ENCODE measurements around the gene PRDM1. TPM values are rescaled to one million over a fixed set of nuclear protein-coding genes. Genes with fewer than 3 reads are reported as not detected.

PRDM1 gene
- polyA plus RNA-seq, 1 of the 3 experiments (the other 2 are of a cell fraction) = 4.0 TPM

DNA sequence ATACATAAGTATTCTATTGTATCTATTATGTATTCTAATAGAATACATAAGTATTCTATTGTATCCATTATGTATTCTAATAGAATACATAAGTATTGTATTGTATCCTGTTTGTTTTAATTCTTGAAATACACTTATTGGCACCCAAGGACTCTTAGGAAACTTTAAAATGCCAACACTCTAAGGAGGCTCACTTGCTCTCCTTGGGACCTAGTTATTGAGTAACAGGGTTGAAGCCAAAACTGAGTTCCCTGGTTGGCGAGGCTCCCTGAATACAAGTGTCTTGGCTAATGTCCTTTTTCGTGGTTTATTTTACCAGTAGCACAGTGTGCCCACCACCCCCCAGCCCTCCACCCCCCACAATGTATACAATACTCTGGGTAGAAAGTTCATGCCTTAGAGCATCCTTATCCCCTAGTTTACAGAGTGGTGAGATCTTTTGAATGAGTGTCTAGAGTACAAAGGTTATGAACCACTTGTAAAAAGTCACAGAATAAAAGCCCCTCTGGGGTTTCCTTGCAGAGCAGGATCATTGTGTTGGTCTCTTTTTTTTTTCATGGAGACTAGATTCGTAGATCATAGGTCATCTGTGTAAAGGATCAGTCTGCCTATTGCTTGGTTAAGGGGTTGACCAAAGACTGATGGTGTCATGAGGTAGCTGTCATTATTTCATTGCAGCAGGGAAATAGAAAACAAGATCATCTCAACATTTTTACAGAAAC lies 32.5 kb upstream of the PRDM1 start:
- CTCF ChIA-PET = no interaction called here
- no peaks in the 10 kb centered on the region for H3K79me2 ChIP-seq (ENCODE audit: insufficient read depth)
- no peaks in the 10 kb centered on the region for H3K9me2 ChIP-seq
- no peak overlapping the region for H3K9ac ChIP-seq
- TF ChIP-seq SIN3A (IDR thresholded peaks at IDR 0.05; ENCODE audit: borderline replicate concordance, low read depth, low read length) = no peak
- TF ChIP-seq FOXM1 (IDR thresholded peaks at IDR 0.05; ENCODE audit: low read depth) = no peak
- TF ChIP-seq TCF12 (IDR thresholded peaks at IDR 0.05) = no peak
- no peak for TF ChIP-seq CHD2 (IDR thresholded peaks at IDR 0.05; ENCODE audit: low read length, partially characterized antibody)
- no peak for TF ChIP-seq FOXJ3 (CRISPR knock-in tag; IDR thresholded peaks at IDR 0.05)
- TF ChIP-seq, protein P1, sequence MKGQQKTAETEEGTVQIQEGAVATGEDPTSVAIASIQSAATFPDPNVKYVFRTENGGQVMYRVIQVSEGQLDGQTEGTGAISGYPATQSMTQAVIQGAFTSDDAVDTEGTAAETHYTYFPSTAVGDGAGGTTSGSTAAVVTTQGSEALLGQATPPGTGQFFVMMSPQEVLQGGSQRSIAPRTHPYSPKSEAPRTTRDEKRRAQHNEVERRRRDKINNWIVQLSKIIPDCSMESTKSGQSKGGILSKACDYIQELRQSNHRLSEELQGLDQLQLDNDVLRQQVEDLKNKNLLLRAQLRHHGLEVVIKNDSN (IDR thresholded peaks at IDR 0.05; ENCODE audit: borderline replicate concordance, low read depth) = no peak
- TF ChIP-seq GATA2 (CRISPR knock-in tag; IDR thresholded peaks at IDR 0.05) = no peak
- TF ChIP-seq RXRA (IDR thresholded peaks at IDR 0.05; ENCODE audit: borderline replicate concordance, low read depth) = no peak
- TF ChIP-seq EZH2phosphoT487 (IDR thresholded peaks at IDR 0.05; ENCODE audit: borderline replicate concordance, low read depth) = no peak
- TF ChIP-seq, protein P2, sequence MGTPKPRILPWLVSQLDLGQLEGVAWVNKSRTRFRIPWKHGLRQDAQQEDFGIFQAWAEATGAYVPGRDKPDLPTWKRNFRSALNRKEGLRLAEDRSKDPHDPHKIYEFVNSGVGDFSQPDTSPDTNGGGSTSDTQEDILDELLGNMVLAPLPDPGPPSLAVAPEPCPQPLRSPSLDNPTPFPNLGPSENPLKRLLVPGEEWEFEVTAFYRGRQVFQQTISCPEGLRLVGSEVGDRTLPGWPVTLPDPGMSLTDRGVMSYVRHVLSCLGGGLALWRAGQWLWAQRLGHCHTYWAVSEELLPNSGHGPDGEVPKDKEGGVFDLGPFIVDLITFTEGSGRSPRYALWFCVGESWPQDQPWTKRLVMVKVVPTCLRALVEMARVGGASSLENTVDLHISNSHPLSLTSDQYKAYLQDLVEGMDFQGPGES (IDR thresholded peaks at IDR 0.05; ENCODE audit: low read depth, low read length) = no peak
- TF ChIP-seq, protein P3, sequence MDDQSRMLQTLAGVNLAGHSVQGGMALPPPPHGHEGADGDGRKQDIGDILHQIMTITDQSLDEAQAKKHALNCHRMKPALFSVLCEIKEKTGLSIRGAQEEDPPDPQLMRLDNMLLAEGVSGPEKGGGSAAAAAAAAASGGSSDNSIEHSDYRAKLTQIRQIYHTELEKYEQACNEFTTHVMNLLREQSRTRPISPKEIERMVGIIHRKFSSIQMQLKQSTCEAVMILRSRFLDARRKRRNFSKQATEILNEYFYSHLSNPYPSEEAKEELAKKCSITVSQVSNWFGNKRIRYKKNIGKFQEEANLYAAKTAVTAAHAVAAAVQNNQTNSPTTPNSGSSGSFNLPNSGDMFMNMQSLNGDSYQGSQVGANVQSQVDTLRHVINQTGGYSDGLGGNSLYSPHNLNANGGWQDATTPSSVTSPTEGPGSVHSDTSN (IDR thresholded peaks at IDR 0.05) = no peak
- TF ChIP-seq, protein P4, sequence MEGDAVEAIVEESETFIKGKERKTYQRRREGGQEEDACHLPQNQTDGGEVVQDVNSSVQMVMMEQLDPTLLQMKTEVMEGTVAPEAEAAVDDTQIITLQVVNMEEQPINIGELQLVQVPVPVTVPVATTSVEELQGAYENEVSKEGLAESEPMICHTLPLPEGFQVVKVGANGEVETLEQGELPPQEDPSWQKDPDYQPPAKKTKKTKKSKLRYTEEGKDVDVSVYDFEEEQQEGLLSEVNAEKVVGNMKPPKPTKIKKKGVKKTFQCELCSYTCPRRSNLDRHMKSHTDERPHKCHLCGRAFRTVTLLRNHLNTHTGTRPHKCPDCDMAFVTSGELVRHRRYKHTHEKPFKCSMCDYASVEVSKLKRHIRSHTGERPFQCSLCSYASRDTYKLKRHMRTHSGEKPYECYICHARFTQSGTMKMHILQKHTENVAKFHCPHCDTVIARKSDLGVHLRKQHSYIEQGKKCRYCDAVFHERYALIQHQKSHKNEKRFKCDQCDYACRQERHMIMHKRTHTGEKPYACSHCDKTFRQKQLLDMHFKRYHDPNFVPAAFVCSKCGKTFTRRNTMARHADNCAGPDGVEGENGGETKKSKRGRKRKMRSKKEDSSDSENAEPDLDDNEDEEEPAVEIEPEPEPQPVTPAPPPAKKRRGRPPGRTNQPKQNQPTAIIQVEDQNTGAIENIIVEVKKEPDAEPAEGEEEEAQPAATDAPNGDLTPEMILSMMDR (IDR thresholded peaks at IDR 0.05) = no peak
- no peak for TF ChIP-seq NFIC (IDR thresholded peaks at IDR 0.05; ENCODE audit: borderline replicate concordance)
- TF ChIP-seq EP300 (IDR thresholded peaks at IDR 0.05; ENCODE audit: borderline replicate concordance in 1 of 2, low read depth in 1 of 2, low read length in 1 of 2) = no peak
- TF ChIP-seq MEF2A (IDR thresholded peaks at IDR 0.05; ENCODE audit: borderline replicate concordance, low read depth) = no peak
- TF ChIP-seq, protein P5, sequence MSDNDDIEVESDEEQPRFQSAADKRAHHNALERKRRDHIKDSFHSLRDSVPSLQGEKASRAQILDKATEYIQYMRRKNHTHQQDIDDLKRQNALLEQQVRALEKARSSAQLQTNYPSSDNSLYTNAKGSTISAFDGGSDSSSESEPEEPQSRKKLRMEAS (IDR thresholded peaks at IDR 0.05; ENCODE audit: low read depth) = no peak
- no peak for TF ChIP-seq NRF1 (IDR thresholded peaks at IDR 0.05; ENCODE audit: low read depth, low read length)
- TF ChIP-seq POLR2AphosphoS5 (IDR thresholded peaks at IDR 0.05; ENCODE audit: low read depth, low read length) = no peak
- TF ChIP-seq RCOR1 (IDR thresholded peaks at IDR 0.05; ENCODE audit: low read length) = no peak
- no peak for TF ChIP-seq MXI1 (IDR thresholded peaks at IDR 0.05; ENCODE audit: low read depth, low read length)
- POLR2A ChIA-PET = no interaction called here
- no peak for DNase-seq
- no peak overlapping the region for H3K4me3 ChIP-seq (ENCODE audit: low read depth in 2 of 2, low read length in 1 of 2)
- WGBS (ENCODE audit: low lambda C conversion rate) = 61% methylated on average over 3 of the region's 3 CpGs
- no peaks in the 10 kb centered on the region for H3K27me3 ChIP-seq (ENCODE audit: insufficient read depth)
- H3F3A ChIP-seq (replicated peaks; ENCODE audit: insufficient read depth) = no peaks in the 10 kb centered on the region
- no peaks in the 10 kb centered on the region for H4K20me1 ChIP-seq (ENCODE audit: insufficient read depth)
- H3K4me2 ChIP-seq = no peak overlapping the region
- no peaks in the 10 kb centered on the region for H3K36me3 ChIP-seq (replicated peaks in 1 of 2; ENCODE audit: control insufficient read depth in 1 of 2, insufficient read depth in 2 of 2, low read length in 1 of 2)
- H3K9me3 ChIP-seq = no peaks in the 10 kb centered on the region
- no peak overlapping the region for H3K27ac ChIP-seq (ENCODE audit: low read depth in 2 of 2, low read length in 1 of 2)
- H2AFZ ChIP-seq (ENCODE audit: low read depth) = no peak overlapping the region
- no peaks in the 10 kb centered on the region; a peak in 1 of 4 replicates for H3K4me1 ChIP-seq (ENCODE audit: control insufficient read depth in 1 of 2, insufficient read depth in 2 of 2, low read depth in 1 of 2, low read length in 1 of 2)

All from SK-N-SH (cell line).